Measurements from ENCODE around the gene ADGRA3.

DNA sequence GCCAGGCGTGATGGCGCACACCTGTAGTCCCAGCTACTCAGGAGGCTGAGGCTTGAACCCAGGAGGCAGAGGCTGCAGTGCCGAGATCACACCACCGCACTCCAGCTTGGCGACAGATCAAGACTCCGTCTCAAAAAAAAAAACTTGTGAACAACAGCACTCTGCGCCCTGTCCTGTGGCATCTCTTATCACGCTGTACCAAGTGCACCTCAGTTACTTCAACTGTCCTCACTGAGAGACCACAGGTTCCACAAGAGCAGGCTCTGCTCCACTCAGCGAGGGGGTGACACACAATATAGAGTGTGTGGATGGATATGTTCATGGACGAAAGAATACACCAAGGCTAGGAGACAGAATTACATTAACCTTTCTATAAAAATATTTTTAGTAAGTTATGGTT lies 49.3 kb downstream of the ADGRA3 start:
- no peak for TF ChIP-seq EZH2 (IDR thresholded peaks at IDR 0.05; ENCODE audit: borderline replicate concordance, insufficient read depth, low read length, poor library complexity, severe bottlenecking)
- TF ChIP-seq, protein P1, sequence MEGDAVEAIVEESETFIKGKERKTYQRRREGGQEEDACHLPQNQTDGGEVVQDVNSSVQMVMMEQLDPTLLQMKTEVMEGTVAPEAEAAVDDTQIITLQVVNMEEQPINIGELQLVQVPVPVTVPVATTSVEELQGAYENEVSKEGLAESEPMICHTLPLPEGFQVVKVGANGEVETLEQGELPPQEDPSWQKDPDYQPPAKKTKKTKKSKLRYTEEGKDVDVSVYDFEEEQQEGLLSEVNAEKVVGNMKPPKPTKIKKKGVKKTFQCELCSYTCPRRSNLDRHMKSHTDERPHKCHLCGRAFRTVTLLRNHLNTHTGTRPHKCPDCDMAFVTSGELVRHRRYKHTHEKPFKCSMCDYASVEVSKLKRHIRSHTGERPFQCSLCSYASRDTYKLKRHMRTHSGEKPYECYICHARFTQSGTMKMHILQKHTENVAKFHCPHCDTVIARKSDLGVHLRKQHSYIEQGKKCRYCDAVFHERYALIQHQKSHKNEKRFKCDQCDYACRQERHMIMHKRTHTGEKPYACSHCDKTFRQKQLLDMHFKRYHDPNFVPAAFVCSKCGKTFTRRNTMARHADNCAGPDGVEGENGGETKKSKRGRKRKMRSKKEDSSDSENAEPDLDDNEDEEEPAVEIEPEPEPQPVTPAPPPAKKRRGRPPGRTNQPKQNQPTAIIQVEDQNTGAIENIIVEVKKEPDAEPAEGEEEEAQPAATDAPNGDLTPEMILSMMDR (IDR thresholded peaks at IDR 0.05; ENCODE audit: poor library complexity, severe bottlenecking): no peak
- no peak for TF ChIP-seq TAF1 (IDR thresholded peaks at IDR 0.05; ENCODE audit: low read depth)
- no peak for TF ChIP-seq RAD21 (conservative IDR thresholded peaks at IDR 0.05)
- TF ChIP-seq POLR2AphosphoS5 (IDR thresholded peaks at IDR 0.05): no peak
- no peak for TF ChIP-seq SMC3 (conservative IDR thresholded peaks at IDR 0.05; ENCODE audit: poor library complexity)
- TF ChIP-seq MXI1 (conservative IDR thresholded peaks at IDR 0.05; ENCODE audit: poor library complexity, severe bottlenecking): no peak
